GM21447 (cell line): ENCODE measurements around the gene CEP97.
"Not testable (repeated sequence)": the region's sequence is repeated elsewhere in the genome, so short reads cannot be mapped to it uniquely, and the experiment has no call there.

ENCODE experiments used
- ATAC-seq: cut with Tn5 transposase; IDR thresholded peaks from one replicate; pipeline ENCODE4 v1.9.1; 2021; ENCODE audit not compliant: unreplicated experiment

Gene CEP97

GRCh38 chr3:101702726-101703125 is 21.7 kb upstream of the CEP97 start:
- no peak for ATAC-seq

DNA sequence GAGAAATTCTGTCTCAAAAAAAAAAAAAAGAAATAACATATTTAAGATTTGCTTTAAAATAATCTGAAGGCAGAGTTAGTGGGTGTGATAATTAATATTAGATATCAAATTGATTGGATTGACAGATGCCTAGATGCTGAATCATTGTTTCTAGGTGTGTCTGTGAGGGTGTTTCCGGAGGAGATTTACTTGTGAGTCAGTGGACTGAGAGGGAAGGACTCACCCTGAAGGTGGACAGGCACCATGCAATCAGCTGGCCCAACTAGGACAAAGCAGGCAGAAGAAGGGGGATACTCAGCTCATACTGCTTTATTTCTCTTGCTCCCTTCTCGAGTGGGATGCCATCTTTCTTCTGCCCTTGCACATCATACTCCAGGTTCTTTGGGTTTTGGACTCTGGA is 21.2 kb upstream of the CEP97 start:
- no peak for ATAC-seq

DNA sequence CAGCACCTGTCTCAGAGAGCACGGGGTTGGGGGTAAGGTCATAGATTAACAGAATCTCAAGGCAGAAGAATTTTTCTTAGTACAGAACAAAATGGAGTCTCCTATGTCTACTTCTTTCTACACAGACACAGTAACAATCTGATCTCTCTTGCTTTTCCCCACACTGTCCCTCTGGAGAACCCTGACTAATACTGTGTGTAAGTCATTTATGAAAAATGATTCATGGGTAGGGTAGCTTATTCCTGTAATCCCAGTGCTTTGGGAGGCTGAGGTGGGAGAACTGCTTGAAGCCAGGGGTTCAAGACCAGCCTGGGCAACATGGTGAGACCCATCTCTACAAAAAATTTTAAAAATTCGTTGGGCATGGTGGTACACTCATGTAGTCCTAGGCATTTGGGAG is 19.8 kb upstream of the CEP97 start:
- ATAC-seq, result not testable (repeated sequence)

- ATAC-seq, result no peak
Observed at GRCh38 chr3:101709126-101709525, 15.3 kb upstream of the CEP97 start.

DNA sequence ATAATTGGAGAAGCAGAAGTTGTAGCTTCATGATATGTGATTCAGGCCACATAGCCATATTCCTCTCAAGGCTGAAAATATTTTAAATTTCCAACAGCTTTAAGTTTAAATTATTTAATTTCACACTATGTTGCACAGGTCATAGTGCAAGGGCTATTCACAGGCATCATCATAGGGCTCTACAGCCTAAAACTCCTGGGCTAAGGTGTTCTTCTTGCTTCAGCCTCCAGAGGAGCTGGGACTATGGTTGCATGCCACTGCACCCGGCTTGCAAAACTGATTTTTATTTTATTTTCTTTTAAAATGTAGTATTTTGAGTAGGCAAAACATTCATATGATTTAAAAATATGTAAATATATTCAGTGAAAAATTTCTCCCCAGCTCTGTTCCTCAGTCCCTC is 6.0 kb upstream of the CEP97 start:
- no peak for ATAC-seq

GRCh38 chr3:101719604-101720185 is 4.7 kb upstream of the CEP97 start:
- ATAC-seq, result no peak

- no peak for ATAC-seq
Observed at GRCh38 chr3:101720851-101721840, 3.3 kb upstream of the CEP97 start.

- peak; percentile 52 for ATAC-seq
Observed at GRCh38 chr3:101722394-101723173, 1.8 kb upstream of the CEP97 start.

DNA sequence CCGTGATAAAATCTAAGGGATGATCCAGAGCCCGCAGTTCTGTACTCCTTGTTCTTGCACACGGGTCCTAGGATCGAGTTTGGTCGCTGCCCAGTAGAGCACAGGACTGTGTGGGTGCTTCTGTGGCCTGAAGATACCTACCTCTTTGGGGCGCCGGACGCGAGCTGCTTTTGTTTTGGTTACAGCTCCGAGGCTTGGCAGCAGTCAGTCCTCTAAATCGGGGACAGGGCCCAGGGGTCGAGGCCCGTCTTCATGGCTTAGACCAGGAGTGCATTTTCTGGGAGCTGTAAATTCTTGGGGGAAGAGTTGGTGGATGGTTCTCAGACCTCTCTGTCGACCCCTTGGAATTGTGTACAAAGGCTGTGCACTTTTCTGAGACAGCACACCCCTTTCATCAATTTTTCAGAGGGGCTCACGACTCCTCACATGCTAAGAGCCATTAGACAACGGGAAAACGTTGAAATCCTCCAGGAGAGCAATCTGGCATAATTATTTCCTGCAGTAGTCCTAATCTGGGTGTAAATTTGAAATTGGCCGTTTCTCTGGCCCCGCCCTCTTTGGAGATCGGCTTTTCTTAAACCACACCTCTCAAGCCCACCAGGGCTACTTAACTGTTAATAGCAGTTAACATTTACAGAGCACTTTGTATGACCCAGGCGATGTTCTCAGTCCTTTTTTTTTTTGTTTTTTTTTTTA is 928 bp downstream of the CEP97 start:
- peak; percentile 19 for ATAC-seq

DNA sequence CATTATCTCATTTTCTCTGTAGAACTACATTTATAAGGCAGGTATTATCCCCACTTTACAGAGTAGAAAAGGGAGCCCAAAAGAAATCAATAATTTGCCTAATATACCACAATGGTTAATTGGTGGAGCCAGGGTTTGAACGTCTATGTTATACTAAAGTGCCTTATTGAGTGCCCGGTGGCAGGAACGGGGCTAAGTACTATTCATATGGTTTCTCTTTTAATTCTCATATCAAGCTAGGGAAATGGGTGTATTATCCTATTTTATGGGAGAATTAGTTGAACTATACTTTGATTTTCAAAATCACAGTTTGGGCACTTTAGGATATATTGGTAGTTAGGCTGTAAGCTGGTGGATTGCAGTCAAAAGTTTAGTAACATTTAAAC is 1.5 kb downstream of the CEP97 start:
- no peak for ATAC-seq

DNA sequence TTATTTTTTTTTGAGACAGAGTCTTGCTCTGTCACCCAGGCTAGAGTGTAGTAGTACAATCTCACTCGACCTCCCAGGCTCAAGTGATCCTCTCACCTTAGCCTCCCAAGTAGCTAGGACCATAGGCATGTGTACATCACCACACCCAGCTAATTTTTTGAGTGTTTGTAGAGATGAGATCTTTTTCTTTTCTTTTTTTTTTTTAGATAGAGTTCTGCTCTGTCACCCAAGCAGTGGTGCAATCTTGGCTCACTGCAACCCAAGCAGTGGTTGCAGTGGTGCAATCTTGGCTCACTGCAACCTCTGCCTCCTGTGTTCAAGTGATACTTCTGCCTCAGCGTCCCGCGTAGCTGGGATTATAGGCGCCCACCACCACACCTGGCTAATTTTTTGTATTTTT is 5.2 kb downstream of the CEP97 start:
- no peak for ATAC-seq

GRCh38 chr3:101730839-101731238 is 6.4 kb downstream of the CEP97 start:
- ATAC-seq, result no peak

- no peak for ATAC-seq
Observed at GRCh38 chr3:101732240-101732641, 7.8 kb downstream of the CEP97 start.

DNA sequence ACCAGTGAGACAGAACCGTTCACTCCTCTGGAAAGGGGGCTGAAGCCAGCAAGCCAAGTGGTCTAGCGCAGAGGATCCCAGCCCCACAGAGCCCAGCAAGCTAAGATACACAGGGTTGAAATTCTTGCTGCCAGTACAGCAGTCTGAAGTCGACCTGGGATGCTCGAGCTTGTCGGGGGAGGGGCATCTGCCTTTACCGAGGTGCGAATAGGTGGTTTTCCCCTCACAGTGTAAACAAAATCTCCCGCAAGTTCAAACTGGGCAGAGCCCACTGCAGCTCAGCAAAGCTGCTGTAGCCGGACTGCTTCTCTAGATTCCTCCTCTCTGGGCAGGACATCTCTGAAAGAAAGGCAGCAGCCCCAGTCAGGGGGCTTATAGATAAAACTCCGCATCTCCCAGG is 11.4 kb downstream of the CEP97 start:
- no peak for ATAC-seq

GRCh38 chr3:101741914-101742313 is 17.5 kb downstream of the CEP97 start:
- ATAC-seq, result not testable (repeated sequence)

DNA sequence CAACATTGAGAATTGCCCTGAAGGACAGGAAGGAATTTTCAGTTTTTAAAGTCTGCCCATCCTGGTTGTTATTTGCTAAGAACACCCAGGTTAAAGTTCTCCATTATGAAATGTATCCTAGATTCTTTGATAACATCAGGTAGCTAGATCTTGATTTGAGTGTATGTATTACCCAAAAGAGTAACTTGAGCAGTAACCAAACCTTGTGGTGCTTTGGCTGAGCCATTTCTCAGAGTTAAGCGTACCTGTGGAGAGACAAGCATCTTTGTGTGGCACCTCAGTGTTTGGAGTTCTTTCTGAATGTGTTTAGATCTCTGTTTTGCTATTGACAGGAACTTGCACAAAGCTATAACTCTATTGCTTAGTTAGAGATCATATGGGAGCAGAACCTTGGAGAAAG is 20.4 kb downstream of the CEP97 start:
- ATAC-seq, result no peak

DNA sequence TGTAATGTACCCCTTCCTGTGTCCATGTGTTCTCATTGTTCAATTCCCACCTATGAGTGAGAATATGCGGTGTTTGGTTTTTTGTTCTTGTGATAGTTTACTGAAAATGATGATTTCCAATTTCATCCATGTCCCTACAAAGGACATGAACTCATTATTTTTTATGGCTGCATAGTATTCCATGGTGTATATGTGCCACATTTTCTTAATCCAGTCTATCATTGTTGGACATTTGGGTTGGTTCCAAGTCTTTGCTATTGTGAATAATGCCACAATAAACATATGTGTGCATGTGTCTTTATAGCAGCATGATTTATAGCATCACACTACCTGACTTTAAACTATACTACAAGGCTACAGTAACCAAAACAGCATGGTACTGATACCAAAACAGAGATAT is 21.5 kb downstream of the CEP97 start:
- ATAC-seq, result not testable (repeated sequence)

- ATAC-seq, result not testable (repeated sequence)
Observed at GRCh38 chr3:101753386-101754113, 29.1 kb downstream of the CEP97 start.

- ATAC-seq, result no peak
Observed at GRCh38 chr3:101758224-101758623, 33.8 kb downstream of the CEP97 start.

DNA sequence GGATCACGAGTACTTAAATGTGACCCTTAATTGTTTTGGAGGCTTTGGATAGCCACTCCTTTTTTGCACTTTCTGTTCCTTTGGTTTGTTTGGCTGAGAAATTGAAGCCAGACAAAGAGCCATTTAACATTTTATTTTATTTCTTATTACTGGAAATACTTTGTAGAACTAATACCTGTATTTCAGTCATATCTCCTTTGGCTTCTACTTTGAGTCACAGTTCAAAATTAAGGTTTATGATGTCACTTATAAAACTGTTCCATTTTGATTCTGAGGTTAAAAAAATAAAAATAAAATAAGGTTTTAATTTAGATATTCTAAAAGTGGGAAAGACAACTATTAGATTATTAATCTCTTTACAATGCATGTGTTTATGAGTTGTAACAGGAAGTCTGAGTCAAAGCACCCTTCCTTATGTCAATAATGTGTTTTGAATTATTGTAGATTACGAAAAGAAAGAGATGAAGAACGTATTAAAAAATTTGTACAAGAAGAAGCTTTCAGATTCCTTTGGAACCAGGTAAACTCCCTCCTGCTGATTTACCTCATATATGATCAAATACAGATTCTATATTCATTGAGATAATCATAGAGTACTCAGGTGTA is 37.7 kb downstream of the CEP97 start:
- no peak for ATAC-seq
